K562 (cell line): Measurements from ENCODE around the gene MFSD12. TPM values are rescaled to one million over a fixed set of nuclear protein-coding genes. Genes with fewer than 3 reads are reported as not detected.
A peak's percentile ranks its signal among the peaks of the same experiment; 100 is the strongest.

Experiments used
- CCAR2 ChIP-seq: fragments of 200-400 bp; formaldehyde crosslinking; IDR thresholded peaks from 2 replicates; pipeline ENCODE4 v1.6.1; 2017; ENCODE audit warnings: mild to moderate bottlenecking, low read depth, low read length
- EHMT2 ChIP-seq: fragments of 450-650 bp; IDR thresholded peaks from 2 replicates; pipeline ENCODE4 v1.6.1; 2018; ENCODE audit warnings: antibody characterized with exemption
- HLTF ChIP-seq: fragments of 450-650 bp; IDR thresholded peaks from 2 replicates; pipeline ENCODE4 v1.6.1; 2016
- HNRNPK ChIP-seq: fragments of 200-400 bp; formaldehyde crosslinking; IDR thresholded peaks from one replicate; pipeline ENCODE4 v1.6.1; 2018; ENCODE audit warnings: mild to moderate bottlenecking, low read depth, low read length; ENCODE audit not compliant: poor library complexity, severe bottlenecking
- KDM5B ChIP-seq: fragments of 200-600 bp; sonication (generic); IDR thresholded peaks from 2 replicates; pipeline ENCODE4 v1.6.1; 2012; ENCODE audit warnings: low read depth, mild to moderate bottlenecking, moderate library complexity, low read length, control low read depth, inconsistent platforms; ENCODE audit not compliant: insufficient replicate concordance
- NCOA6 ChIP-seq: fragments of 450-650 bp; IDR thresholded peaks from 2 replicates; pipeline ENCODE4 v1.6.1; 2017; ENCODE audit warnings: mild to moderate bottlenecking
- NONO ChIP-seq, 2 experiments: fragments of 200-400 bp in 1 of 2; fragments of 450-650 bp in 1 of 2; formaldehyde crosslinking in 1 of 2; IDR thresholded peaks; 2 replicates each; pipeline ENCODE4 v1.6.1; 2017; ENCODE audit warnings: low read depth in 2 of 2, mild to moderate bottlenecking in 2 of 2, moderate library complexity in 2 of 2, low read length in 1 of 2
- RREB1 ChIP-seq: fragments of 250-450 bp; sonication (Bioruptor Pico); IDR thresholded peaks from 2 replicates; pipeline ENCODE4 v1.4.0; 2020
- SNAPC5 ChIP-seq: fragments of 250-450 bp; sonication (Bioruptor Pico); IDR thresholded peaks from 2 replicates; pipeline ENCODE4 v1.8.0; 2021; ENCODE audit warnings: moderate library complexity, mild to moderate bottlenecking, inconsistent platforms
- SNRNP70 ChIP-seq: fragments of 200-400 bp; formaldehyde crosslinking; optimal IDR thresholded peaks from 2 replicates; pipeline ENCODE3; 2017; ENCODE audit warnings: low read depth, low read length
- U2AF1 ChIP-seq: fragments of 200-400 bp; formaldehyde crosslinking; optimal IDR thresholded peaks from 2 replicates; pipeline ENCODE3; 2017; ENCODE audit warnings: mild to moderate bottlenecking, low read depth, low read length, moderate library complexity
- ZBTB2 ChIP-seq: fragments of 450-650 bp; IDR thresholded peaks from 2 replicates; pipeline ENCODE4 v1.6.1; 2016; ENCODE audit warnings: antibody characterized with exemption
- ZNF699 ChIP-seq: fragments of 250-450 bp; sonication (Bioruptor Pico); IDR thresholded peaks from 2 replicates; pipeline ENCODE4 v1.8.0; 2021; ENCODE audit warnings: mild to moderate bottlenecking, moderate library complexity; ENCODE audit not compliant: insufficient replicate concordance
- polyA plus RNA-seq, 8 experiments: library from polyadenylated mRNA; depleted of rRNA in 4 of 8; stranded (reverse) in 5 of 8; unstranded in 3 of 8; fragments of >200 nt; fragmentation: Nextera tagmentation in 2 of 8; fragmentation: Illumina TruSeq in 1 of 8; extraction: Ambion mirVana in 2 of 8; extraction: Trizol in 1 of 8; gene quantifications; 2 replicates each; pipeline versions ENCODE4 v1.2.1 to v1.2.3, GENCODE V29; 2011 to 2014; ENCODE audit warnings: inconsistent platforms in 1 of 8, missing spikeins in 1 of 8
- total RNA-seq, 7 experiments: library from RNA; depleted of rRNA in 6 of 7; stranded (reverse); fragments of >200 nt in 6 of 7; fragmentation: Illumina TruSeq in 2 of 7; extraction: Trizol in 2 of 7; gene quantifications; 2 replicates each; pipeline versions ENCODE4 v1.2.1 to v1.2.3, GENCODE V29; 2011 to 2021; ENCODE audit warnings: low replicate concordance in 1 of 7
- TF ChIP-seq, protein P1 (sequence below): fragments of 450-650 bp; formaldehyde crosslinking; IDR thresholded peaks from 2 replicates; pipeline ENCODE4 v1.4.0; 2020; ENCODE audit warnings: mild to moderate bottlenecking, mixed read lengths
- TF ChIP-seq, protein P2 (sequence below): fragments of 450-650 bp; IDR thresholded peaks from 2 replicates; pipeline ENCODE4 v1.6.1; 2016; ENCODE audit warnings: mild to moderate bottlenecking

Gene MFSD12
- total and polyA plus RNA-seq, 9 of the 15 experiments (the other 6 are each of a cell fraction or from before 2014, with no cell fraction given) = 0.69 to 112 (median 31.8) TPM

DNA sequence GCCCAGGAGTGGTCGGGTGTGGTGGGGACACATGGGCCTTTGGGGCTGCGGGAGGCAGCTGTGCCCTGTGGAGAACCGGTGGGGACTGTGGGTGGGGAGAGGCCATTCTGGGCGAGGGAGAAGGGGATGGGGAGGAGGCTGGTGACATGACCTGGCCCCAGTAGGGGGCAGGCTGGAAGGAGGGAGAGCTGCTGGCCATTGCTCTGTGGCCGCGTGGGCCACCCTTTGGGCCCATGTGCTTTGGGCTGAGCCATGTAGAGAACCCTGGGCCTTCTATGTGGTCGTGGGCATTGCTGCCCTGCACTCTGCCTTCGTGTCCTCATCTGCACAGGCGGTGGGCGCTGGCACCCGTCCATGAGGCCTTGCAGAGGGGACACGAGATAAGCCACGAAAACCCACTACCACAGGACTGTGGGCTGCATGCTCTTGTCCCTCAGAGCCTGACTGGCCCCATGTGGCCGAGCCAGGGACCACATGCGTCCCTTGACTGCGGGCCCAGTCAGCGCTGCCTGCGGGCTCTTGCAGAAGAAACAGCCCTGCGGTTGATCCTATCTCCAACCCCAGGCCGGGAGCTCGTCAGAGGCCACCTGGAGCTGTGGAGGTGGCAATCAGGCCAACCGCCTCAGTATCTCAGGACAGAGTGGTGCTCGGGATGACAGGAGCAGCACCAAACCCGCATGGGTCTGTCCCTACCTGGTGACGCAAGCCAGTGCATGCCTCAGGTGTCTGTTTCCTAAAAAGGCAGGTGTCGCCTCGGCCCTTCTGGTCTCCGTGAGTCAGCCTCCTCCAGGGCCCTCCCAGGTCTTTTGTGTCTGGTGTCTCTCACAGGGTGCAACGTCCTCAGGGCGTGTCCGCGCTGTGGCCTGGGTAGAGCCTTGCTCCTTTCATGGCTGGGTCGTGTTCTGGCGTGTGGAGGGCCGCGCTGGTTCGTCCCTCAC lies 37.0 kb downstream of the MFSD12 start (continued):
- TF ChIP-seq RREB1 (CRISPR knock-in tag) (no peak), CCAR2 (no peak), ZBTB2 (peak; percentile 62; the same call in 1 of the 2 replicates), U2AF1 (no peak), KDM5B (no peak), HLTF (no peak), ZNF699 (CRISPR knock-in tag) (no peak), SNRNP70 (no peak), NCOA6 (no peak), EHMT2 (no peak), SNAPC5 (CRISPR knock-in tag) (no peak), HNRNPK (no peak), NONO (IDR thresholded peaks at IDR 0.05; ENCODE audit: low read depth in 2 of 2, low read length in 1 of 2) (peak in 1 of 2 experiments; percentile 59; a peak in 1 of 4 replicates)
- TF ChIP-seq, protein P1, sequence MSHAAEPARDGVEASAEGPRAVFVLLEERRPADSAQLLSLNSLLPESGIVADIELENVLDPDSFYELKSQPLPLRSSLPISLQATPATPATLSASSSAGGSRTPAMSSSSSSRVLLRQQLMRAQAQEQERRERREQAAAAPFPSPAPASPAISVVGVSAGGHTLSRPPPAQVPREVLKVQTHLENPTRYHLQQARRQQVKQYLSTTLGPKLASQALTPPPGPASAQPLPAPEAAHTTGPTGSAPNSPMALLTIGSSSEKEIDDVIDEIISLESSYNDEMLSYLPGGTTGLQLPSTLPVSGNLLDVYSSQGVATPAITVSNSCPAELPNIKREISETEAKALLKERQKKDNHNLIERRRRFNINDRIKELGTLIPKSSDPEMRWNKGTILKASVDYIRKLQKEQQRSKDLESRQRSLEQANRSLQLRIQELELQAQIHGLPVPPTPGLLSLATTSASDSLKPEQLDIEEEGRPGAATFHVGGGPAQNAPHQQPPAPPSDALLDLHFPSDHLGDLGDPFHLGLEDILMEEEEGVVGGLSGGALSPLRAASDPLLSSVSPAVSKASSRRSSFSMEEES = no peak
- TF ChIP-seq, protein P2, sequence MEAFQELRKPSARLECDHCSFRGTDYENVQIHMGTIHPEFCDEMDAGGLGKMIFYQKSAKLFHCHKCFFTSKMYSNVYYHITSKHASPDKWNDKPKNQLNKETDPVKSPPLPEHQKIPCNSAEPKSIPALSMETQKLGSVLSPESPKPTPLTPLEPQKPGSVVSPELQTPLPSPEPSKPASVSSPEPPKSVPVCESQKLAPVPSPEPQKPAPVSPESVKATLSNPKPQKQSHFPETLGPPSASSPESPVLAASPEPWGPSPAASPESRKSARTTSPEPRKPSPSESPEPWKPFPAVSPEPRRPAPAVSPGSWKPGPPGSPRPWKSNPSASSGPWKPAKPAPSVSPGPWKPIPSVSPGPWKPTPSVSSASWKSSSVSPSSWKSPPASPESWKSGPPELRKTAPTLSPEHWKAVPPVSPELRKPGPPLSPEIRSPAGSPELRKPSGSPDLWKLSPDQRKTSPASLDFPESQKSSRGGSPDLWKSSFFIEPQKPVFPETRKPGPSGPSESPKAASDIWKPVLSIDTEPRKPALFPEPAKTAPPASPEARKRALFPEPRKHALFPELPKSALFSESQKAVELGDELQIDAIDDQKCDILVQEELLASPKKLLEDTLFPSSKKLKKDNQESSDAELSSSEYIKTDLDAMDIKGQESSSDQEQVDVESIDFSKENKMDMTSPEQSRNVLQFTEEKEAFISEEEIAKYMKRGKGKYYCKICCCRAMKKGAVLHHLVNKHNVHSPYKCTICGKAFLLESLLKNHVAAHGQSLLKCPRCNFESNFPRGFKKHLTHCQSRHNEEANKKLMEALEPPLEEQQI = no peak
